Hypothalamus (tissue), 51 donors: ENCODE data around the gene MUC3A.
"Not testable (repeated sequence)": the region's sequence is repeated elsewhere in the genome, so short reads cannot be mapped to it uniquely, and the experiment has no call there.

ENCODE experiments used
- DNase-seq, 51 donors: peaks; one replicate each; lab custom pipeline; 2025; lab: John Stamatoyannopoulos, UW

MUC3A gene

GRCh38 chr7:100968650-100969049 lies 19.3 kb downstream of the MUC3A start:
- no peak for DNase-seq

GRCh38 chr7:100969066-100969615 lies 19.8 kb downstream of the MUC3A start, which contains the start of gene MUC12:
Gene MUC12, plus strand, starts transcription at chr7:100969565. Its CDS starts 58 bp downstream, at chr7:100969623.
- no peak for DNase-seq

DNA sequence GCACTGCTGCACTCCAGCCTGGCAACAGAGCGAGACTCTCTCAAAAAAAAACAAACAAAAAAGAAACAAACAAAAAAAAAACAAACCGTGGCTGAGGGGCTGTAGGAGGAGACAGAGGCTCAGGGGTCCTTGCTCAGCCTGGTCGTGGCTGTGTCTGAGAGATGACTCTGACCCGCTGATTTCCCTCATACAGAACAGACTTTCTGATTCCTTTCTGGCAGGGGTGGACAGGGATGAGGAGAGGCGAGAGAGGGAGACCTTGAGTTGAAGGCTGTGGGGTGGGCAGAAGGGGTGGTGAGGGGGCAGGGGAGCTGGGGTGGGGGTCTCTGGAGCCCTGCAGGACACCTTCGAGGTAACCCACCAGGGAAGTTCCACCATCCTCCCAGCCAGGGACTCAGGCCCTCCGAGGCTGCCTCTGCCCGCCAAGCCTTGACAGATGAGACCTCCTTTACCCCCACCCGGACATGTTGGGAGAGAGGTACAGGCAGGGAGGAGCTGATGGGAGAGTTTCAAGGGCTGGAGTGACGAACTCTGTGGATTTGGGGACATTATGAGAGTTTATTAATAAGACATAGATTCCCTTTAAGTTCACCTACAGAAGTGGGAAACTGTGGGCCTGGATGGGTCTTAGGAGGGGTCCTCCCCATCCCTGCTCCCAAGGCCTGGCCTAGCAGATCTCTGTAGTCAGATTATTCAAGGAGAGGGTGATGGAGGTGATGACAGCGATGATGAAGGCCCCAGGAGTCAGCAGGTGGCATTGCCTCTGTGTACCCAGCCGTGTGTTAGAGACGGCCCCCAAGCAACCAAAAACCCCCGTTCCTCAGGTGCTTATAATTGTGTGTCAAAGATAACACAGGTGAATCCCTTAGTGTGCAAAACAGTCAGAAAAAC lies 22.0 kb downstream of the MUC3A start:
- no peak for DNase-seq

DNA sequence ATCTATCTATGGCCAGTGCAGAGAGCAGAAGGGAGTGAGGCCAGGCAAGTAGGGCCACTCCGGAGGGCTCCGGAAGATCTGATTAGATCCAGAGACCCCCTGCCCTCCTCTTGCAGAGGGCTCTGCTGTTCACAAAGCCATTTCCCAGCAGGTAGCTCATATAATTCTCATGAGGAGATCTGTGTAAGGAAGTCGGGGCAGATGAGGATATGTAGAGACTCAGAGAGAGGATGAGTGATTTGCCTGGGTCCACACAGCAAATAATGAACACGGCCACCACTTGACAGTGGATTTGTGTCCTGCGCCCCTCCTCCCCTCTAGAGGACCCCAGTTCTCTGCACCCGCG lies 22.6 kb downstream of the MUC3A start:
- no peak for DNase-seq

GRCh38 chr7:100974021-100974420 lies 24.7 kb downstream of the MUC3A start:
- no peak for DNase-seq

DNA sequence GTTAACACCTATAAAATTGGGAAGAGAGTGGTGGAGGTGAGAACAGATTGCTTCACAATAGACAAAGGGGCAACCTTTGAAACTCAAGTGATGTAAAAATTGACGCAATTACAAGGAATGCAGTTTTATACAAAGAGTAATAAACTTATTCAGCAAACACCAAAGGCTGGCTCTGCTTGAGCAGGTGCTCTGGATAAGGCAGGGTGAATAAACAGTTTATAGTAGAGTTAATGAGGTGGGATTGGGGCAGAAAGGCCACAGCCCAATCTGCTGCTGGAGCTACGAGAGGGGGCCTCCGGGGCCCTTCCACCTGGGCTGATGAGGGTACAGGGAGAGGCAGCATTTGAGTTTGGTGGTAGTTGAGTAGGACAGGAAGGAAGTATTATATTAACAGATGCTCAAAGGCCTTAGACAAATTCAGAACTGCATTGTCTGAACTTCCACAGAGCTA lies 26.1 kb downstream of the MUC3A start:
- no peak for DNase-seq

DNA sequence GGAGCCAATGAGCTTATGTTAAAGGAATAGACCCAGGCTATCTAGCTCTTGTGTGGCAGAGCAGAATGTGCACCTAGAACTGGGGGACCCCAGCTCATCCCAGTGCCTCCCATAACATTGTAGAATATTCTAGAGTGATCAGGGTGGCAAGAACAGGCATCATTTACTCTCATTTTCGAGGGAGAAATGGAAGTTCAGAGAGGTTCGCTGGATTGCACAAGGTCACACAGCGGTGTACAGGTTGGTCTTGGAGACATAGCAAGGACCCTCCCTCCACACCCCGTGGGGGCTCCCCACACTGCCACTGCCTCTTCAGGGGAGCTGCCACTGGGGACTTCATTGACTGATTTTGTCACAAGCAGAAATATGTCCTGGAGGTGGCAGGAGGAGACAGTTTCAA lies 29.0 kb downstream of the MUC3A start:
- DNase-seq = no peak

DNA sequence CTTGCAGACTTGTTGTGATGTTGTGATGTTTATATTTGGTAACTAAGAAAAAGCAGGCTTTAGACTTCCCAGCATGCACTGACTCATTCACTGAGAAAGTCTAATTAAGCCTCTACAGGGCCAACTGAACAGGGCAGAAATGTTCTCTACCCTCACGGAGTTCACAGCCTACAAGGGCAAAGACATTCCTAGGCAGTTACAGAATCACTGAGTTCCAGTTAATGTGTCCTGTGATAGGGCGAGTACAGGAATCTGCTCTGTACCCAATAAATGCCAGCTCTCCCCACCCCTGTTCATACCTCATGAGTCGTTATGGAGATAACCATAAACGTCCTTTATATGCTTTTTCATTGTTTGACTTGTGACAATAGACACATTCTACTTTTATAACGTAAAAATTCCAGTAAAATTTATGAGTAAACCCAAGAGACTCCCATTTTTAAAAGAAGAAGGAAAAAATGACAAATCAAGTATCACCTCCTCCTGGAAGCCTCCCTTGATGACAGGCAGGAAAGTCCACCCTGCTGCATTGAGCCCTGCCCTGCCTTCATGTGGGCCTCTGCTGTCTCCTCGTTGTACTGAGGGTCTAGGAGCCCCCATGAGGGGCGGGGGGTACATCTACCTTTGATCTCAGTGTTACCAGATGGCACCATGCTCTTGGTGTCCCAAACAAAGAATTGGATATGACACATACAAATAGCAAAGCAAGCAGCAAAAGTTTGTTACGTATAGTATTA lies 34.3 kb downstream of the MUC3A start:
- DNase-seq = no peak

DNA sequence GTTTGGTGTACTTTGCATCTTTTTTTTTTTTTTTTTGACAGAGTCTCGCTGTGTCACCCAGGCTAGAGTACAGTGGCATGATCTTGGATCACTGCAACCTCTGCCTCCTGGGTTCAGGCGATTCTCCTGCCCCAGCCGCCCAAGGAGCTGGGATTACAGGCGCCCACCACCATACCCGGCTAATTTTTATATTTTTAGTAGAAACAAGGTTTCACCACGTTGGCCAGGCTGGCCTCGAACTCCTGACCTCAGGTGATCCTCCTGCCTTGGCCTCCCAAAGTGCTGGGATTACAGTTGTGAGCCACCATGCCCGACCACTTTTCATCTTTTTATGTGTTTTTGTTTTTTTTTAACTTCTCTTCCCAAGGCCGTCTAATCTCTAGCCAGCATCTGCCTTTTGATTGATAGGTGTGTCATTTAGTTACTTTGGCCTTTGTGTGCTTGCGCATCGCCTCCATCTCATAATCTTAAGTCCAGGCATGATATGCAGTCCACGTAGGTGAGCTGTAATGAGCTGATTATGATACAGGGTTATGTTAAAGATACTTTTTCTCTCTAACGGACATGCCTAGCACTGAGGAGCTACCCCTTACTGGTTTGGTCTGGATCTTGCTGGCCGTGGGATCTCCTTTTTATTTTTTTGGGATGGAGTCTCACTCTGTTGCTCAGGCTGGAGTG lies 35.0 kb downstream of the MUC3A start:
- DNase-seq = not testable (repeated sequence)

- DNase-seq = not testable (repeated sequence)
These were observed 35.9 kb downstream of the MUC3A start for GRCh38 chr7:100985033-100985797.

GRCh38 chr7:100991631-100992030 lies 42.3 kb downstream of the MUC3A start:
- DNase-seq = no peak

GRCh38 chr7:100992280-100992679 lies 42.9 kb downstream of the MUC3A start:
- DNase-seq = not testable (repeated sequence)

DNA sequence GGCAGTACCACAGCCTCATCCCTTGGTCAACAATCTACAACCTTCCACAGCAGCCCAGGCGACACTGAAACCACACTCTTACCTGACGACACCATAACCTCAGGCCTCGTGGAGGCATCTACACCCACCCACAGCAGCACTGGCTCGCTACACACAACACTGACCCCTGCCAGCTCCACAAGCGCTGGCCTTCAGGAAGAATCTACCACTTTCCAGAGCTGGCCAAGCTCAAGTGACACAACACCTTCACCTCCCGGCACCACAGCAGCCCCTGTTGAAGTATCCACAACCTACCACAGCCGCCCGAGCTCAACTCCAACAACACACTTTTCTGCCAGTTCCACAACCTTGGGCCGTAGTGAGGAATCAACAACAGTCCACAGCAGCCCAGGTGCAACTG lies 45.3 kb downstream of the MUC3A start:
- DNase-seq = not testable (repeated sequence)

- DNase-seq = not testable (repeated sequence)
These were observed 49.2 kb downstream of the MUC3A start for GRCh38 chr7:100998530-100998929.

DNA sequence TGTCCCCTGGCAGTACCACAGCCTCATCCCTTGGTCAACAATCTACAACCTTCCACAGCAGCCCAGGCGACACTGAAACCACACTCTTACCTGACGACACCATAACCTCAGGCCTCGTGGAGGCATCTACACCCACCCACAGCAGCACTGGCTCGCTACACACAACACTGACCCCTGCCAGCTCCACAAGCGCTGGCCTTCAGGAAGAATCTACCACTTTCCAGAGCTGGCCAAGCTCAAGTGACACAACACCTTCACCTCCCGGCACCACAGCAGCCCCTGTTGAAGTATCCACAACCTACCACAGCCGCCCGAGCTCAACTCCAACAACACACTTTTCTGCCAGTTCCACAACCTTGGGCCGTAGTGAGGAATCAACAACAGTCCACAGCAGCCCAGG lies 50.0 kb downstream of the MUC3A start:
- not testable (repeated sequence) for DNase-seq

GRCh38 chr7:101000025-101000424 lies 50.7 kb downstream of the MUC3A start:
- not testable (repeated sequence) for DNase-seq

GRCh38 chr7:101002333-101002732 lies 53.0 kb downstream of the MUC3A start:
- not testable (repeated sequence) for DNase-seq

- not testable (repeated sequence) for DNase-seq
These were observed 58.0 kb downstream of the MUC3A start for GRCh38 chr7:101007361-101007760.

- no peak for DNase-seq
These were observed 60.3 kb downstream of the MUC3A start for GRCh38 chr7:101009629-101010028.

- DNase-seq = no peak
These were observed 63.6 kb downstream of the MUC3A start for GRCh38 chr7:101012931-101013330.
